Psoas muscle (tissue), 8 donors: Measurements from ENCODE around the gene SIN3B. TPM values are rescaled to one million over a fixed set of nuclear protein-coding genes. Genes with fewer than 3 reads are reported as not detected.

Source experiments
- ATAC-seq, 4 donors: fragments of 200-7000 bp; cut with Tn5 transposase; one replicate each; pipeline ENCODE4 v1.9.1; 2020; ENCODE audit warnings: moderate library complexity in 3 of 4, mild to moderate bottlenecking in 2 of 4
- DNase-seq, 2 donors: peaks; one replicate each; pipeline ENCODE4 v3.0.0-alpha.2; 2020
- H3K27ac ChIP-seq: fragments of 200-600 bp; one replicate; pipeline ENCODE4 v1.8.0; 2022
- H3K27me3 ChIP-seq, 3 donors: fragments of 200-600 bp in 1 of 3; one replicate each; pipeline versions ENCODE4 v1.6.1 to v1.8.0; 2013 to 2022; ENCODE audit warnings: low read length in 2 of 3, mild to moderate bottlenecking in 2 of 3, moderate library complexity in 1 of 3; ENCODE audit not compliant: insufficient read depth in 3 of 3
- H3K36me3 ChIP-seq, 2 donors: fragments of 200-600 bp in 1 of 2; one replicate each; pipeline versions ENCODE4 v1.6.1 to v1.8.0; 2013 to 2022; ENCODE audit warnings: low read depth in 1 of 2, mild to moderate bottlenecking in 1 of 2, moderate library complexity in 1 of 2; ENCODE audit not compliant: insufficient read depth in 1 of 2
- H3K4me1 ChIP-seq: fragments of 200-600 bp; one replicate; pipeline ENCODE4 v1.8.0; 2022
- H3K4me3 ChIP-seq: fragments of 200-600 bp; one replicate; pipeline ENCODE4 v1.8.0; 2022; ENCODE audit warnings: mild to moderate bottlenecking
- H3K9me3 ChIP-seq: fragments of 200-600 bp; one replicate; pipeline ENCODE4 v1.8.0; 2022
- WGBS, 3 donors: extraction: QIAGEN DNeasy Blood & Tissue Kit; methylation state at CpG; one replicate each; pipeline versions ENCODE4 v1.1.6 to v1.1.7; 2013; 5-methylcytosine and 5-hydroxymethylcytosine counted together
- intact Hi-C, 2 donors: fragments of 100-400 bp; cut with DNase I; formaldehyde crosslinking; loops; one replicate each; pipeline versions ENCODE4 v1.11.0 to v1.14.2; 2022
- polyA plus RNA-seq, 3 donors: library from polyadenylated mRNA; stranded (reverse); fragments of 200-250 nt; gene quantifications; one replicate each; pipeline ENCODE4 v1.2.3, GENCODE V29; 2013
- total RNA-seq, 4 donors: library from RNA; stranded (reverse); fragmentation: NEBNext Ultra II Directional in 2 of 4; extraction: Animal tissue kit (Norgen Biotek cat#: 25700) in 2 of 4; gene quantifications; one replicate each; pipeline versions ENCODE4 v1.2.1 to v1.2.4, GENCODE V29; 2021 to 2023
- TF ChIP-seq, protein P1 (sequence below): fragments of 200-600 bp; IDR thresholded peaks from one replicate; pipeline ENCODE4 v1.8.0; 2022; ENCODE audit warnings: antibody characterized with exemption
- donor health status: healthy with polysubstance abuse.
- donor health status: DM: no; HTN: no; CAD: no; lungs with moderate emphysema.
- donor health status: Bipolar disorder and iron deficiency.
- donor health status: healthy.
- donor health status: DM: yes; HTN: yes; CAD: no.
- donor health status: DM: no; HTN: no; CAD: no.
- donor health status: DM: no; HTN: no; CAD: no.
- donor health status: DM: yes; HTN: yes; CAD: no.

The SIN3B gene
- total and polyA plus RNA-seq, 7 donors, result 11.8 to 23.8 (median 18.0) TPM

DNA sequence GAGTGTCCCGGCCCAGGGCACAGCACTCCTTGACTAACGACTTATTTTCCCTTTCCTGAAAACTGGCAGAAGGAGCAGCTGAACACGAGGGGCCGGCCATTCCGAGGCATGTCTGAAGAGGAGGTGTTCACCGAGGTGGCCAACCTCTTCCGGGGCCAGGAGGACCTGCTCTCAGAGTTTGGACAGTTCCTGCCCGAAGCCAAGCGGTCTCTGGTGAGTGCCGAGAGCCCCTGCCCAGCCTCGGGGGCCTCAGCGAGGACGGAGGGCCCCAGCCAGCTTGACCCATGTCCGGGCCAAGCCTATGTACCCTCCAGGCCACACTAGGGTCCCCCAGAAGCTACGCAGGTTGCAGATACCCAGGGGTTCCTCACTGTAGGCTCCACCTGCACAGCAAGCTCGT is 17.7 kb downstream of the SIN3B start:
- TF ChIP-seq, protein P1, sequence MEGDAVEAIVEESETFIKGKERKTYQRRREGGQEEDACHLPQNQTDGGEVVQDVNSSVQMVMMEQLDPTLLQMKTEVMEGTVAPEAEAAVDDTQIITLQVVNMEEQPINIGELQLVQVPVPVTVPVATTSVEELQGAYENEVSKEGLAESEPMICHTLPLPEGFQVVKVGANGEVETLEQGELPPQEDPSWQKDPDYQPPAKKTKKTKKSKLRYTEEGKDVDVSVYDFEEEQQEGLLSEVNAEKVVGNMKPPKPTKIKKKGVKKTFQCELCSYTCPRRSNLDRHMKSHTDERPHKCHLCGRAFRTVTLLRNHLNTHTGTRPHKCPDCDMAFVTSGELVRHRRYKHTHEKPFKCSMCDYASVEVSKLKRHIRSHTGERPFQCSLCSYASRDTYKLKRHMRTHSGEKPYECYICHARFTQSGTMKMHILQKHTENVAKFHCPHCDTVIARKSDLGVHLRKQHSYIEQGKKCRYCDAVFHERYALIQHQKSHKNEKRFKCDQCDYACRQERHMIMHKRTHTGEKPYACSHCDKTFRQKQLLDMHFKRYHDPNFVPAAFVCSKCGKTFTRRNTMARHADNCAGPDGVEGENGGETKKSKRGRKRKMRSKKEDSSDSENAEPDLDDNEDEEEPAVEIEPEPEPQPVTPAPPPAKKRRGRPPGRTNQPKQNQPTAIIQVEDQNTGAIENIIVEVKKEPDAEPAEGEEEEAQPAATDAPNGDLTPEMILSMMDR, result no peak
- no peak for DNase-seq
- Histone ChIP-seq H3K9me3 (no peaks in the 10 kb centered on the region), H3K4me1 (no peaks in the 10 kb centered on the region), H3K27me3 (no peaks in the 10 kb centered on the region), H3K36me3 (peaks cover 9 to 100% of the 10 kb centered on the region in 2 donors), H3K4me3 (no peak overlapping the region), H3K27ac (no peak overlapping the region)
- WGBS, 3 donors, result 91 to 95% (median 94%) methylated on average over 16 of the region's 16 CpGs
- ATAC-seq, result no peak
- intact Hi-C loops, result no loop called here

DNA sequence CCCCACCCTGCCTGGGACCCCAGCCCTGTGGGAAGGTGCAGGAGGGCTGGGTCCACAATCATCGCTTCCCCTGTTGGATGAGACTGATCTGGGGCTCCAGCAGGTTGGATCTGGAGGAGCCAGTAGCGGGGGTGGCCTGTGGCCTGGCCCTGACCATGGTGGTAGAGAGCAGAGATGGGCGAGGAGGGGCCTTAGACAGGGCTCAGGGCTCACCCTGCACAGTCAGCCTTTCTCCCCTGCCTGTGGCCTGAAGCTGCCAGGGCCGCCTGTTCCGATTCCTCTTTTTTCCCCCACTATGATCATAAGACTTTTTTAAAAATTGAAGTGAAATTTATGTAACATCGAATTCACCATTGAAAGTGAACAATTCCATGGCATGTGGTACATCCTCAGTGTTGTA is 18.2 kb downstream of the SIN3B start:
- Histone ChIP-seq H3K9me3 (no peaks in the 10 kb centered on the region), H3K4me3 (no peak overlapping the region), H3K36me3 (peaks cover 9 to 100% of the 10 kb centered on the region in 2 donors), H3K4me1 (no peaks in the 10 kb centered on the region), H3K27me3 (no peaks in the 10 kb centered on the region), H3K27ac (no peak overlapping the region)
- ATAC-seq, result no peak
- DNase-seq, result no peak
- WGBS, 3 donors, result 93 to 98% (median 97%) methylated on average over 6 of the region's 6 CpGs
- intact Hi-C loops, result no loop called here
- TF ChIP-seq, protein P1, result no peak

DNA sequence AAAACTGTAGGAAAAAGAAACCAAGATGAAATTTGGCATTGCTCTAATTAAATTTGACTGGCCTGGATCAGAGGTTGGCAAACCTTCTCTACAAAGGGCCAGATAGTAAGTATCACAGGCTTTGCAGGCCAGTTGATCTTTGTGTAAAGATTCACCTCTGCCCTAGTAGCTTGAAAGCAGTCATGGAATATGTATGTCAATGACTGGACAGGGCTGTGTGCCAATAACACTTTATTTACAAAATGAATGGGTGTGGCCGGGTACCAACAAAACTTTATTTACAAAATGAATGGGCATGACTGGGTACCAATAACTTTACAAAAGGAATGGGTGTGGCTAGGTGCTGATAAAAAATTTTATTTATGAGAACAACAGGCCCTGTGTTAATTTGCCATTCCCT is 20.0 kb downstream of the SIN3B start:
- DNase-seq (no peak), ATAC-seq (no peak)
- Histone ChIP-seq H3K27me3 (no peaks in the 10 kb centered on the region), H3K4me3 (no peak overlapping the region), H3K4me1 (no peaks in the 10 kb centered on the region), H3K36me3 (peaks cover 10 to 100% of the 10 kb centered on the region in 2 donors), H3K9me3 (no peaks in the 10 kb centered on the region), H3K27ac (no peak overlapping the region)
- TF ChIP-seq, protein P1, result no peak
- WGBS, 3 donors, result 92 to 94% (median 93%) methylated on average over 1 of the region's 1 CpG
- intact Hi-C loops, result no loop called here

DNA sequence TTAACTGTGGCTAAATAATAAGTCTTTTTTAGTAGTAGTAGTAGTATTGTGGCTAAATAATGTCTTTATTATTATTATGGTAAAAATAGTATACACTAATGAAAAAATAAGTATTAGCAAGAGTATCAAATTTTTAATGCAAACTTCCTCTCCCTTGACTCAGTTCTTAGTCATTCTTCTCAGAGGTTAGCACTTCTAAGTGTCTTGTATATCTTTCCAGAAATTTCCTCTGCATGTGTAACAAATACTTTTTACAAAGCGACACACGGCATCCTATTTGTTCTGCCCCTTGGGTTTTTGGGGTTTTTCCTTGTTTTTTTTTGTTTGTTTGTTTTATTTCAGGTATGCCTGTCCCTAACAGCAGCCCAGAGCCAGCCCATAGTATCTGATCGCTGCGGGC is 20.9 kb downstream of the SIN3B start:
- Histone ChIP-seq H3K9me3 (no peaks in the 10 kb centered on the region), H3K36me3 (peaks cover 10 to 100% of the 10 kb centered on the region in 2 donors), H3K27ac (no peak overlapping the region), H3K4me3 (no peak overlapping the region), H3K4me1 (no peaks in the 10 kb centered on the region), H3K27me3 (no peaks in the 10 kb centered on the region)
- TF ChIP-seq, protein P1, result no peak
- 95 to 97% (median 96%) methylated on average over 4 of the region's 4 CpGs for WGBS, 3 donors
- intact Hi-C loops, result no loop called here
- ATAC-seq (no peak), DNase-seq (no peak)

DNA sequence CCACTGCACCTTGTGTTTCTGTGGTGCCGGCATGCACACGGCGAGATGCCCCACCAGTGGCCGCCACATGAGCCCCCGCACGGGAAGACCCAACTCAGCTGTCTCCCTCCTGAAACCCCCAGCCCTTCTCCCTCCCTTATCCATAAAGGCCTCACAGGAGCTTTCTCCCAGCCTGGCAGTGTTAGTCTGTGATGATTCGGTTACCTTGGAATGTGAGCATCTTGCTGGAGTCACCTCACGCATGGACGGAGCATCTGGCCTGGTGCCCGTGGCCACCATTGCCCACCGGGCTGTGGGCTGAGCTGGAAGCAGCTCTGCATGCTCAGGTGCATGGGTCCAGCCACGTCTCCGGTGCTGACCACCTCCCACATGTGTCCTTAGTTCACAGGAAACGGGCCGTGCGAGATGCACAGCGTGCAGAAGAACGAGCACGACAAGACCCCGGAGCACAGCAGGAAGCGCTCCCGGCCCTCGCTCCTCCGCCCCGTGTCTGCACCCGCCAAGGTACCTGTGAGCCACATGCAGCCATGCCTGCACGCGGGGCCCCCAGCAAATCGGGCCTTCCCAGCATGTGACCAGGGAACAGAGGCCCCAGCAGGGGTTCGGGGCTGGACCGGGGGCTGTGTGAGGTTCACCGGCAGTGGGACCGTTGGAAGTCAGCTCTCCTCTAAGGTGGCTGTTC is 22.0 kb downstream of the SIN3B start:
- Histone ChIP-seq H3K4me3 (no peak overlapping the region), H3K27me3 (no peaks in the 10 kb centered on the region), H3K9me3 (no peaks in the 10 kb centered on the region), H3K36me3 (peaks cover 10 to 100% of the 10 kb centered on the region in 2 donors), H3K27ac (no peak overlapping the region), H3K4me1 (no peaks in the 10 kb centered on the region)
- DNase-seq (no peak), ATAC-seq (no peak)
- intact Hi-C loops, result no loop called here
- TF ChIP-seq, protein P1, result no peak
- WGBS, 3 donors, result 91 to 94% (median 93%) methylated on average over 33 of the region's 33 CpGs
